ENCODE data around the gene FAM168A.

FAM168A gene

GRCh38 chr11:73554671-73555320 is 43.1 kb downstream of the FAM168A start:
- DNase-seq, result no peak

GRCh38 chr11:73553266-73553665 is 44.6 kb downstream of the FAM168A start:
- DNase-seq, result no peak

DNA sequence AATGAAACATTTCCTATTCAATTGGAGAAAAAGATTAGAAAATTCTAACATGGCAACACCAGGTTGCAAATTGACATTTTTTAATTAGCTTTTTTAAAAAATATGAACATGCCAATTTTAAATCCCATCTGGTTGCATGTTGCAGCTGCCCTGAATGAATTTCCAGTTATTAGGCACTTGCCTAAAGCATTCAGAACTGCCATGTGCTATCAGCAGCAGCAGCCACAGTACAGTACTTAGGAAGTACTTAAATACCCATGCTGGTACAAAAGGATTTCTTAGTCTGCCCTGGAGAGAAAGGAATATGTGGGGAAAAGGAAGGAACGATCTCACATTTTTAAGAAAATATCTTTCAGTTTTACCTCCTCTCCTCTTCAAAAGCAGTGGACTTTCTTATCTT is 46.2 kb downstream of the FAM168A start:
- DNase-seq, result no peak

DNA sequence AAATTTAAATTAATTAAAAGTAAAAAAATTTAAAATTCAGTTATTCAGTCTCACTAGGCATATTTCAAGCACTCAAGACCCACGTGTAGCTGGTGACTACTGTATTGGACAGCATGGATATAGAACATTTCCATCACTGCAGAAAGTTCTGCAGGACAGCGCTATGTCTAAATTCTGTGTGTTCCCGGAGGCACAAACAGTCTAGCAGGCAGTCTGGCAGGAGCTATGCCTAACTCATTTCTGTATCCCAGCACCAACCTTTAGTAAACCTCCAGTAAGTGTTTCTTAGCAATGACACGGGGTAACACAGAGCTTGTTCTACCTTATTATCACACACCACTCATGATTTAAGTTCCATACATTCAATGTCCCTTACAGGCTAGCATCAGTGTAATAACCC is 48.5 kb downstream of the FAM168A start:
- no peak for DNase-seq

DNA sequence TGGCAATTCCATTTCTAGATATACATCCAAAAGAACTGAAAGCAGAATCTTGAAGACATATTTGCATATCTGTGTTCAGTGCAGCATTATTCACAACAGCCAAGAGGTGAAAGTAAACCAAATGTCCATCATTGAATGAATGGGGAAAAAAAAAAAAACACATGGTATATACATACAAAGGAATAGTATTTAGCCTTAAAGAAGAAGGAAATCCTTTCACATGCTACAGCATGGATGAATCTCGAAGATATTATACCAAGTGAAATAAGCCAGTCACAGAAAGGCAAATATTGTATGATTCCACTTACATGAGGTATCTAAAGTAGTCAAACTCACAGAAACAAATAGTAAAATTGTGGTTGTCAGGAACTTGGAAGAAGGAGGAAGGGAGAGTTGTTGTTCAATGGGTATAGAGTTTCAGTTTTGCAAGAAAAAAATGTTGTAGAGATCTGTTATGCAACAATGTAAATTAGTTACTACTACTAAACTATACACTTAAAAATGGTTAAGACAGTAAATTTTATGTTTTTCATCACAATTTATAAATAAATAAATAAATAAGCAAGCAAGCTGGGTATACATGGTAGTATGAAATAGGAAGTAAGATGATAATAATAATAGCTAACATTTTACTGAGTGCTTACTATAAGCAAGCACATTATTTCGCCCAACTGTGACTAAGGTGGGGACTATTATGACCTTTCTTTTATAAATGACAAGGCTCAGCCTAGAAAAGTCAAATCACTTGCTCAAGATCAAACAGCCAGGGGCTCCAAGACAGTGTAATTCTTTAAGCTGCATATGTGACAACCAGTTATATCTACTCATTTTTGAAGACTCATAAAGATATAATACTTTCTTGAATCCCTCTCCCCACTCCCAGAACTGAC is 50.0 kb downstream of the FAM168A start:
- DNase-seq, result no peak

DNA sequence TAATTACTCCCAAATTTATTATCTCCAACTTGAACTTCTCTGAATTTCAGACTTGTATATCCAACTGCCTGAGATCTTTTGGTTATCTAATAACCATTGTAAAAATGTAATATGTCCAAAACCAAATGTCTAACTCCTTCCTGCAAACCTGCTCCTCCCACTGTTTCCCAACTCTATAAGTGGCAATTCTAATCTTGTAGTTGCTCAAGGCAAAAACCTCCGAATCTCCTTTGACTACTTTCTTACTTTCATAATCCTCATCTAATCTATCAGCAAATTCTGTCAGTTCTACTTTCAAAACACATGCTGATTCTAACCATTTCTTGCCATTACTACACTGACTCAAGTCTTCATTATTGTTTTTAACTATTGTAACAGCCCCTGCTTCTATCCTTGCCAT is 55.7 kb downstream of the FAM168A start:
- DNase-seq, result no peak

- DNase-seq, result no peak
These were observed 58.3 kb downstream of the FAM168A start for GRCh38 chr11:73539506-73540084.

GRCh38 chr11:73538381-73538872 is 59.5 kb downstream of the FAM168A start:
- peak; percentile 55 for DNase-seq

- DNase-seq, result no peak
These were observed 59.9 kb downstream of the FAM168A start for GRCh38 chr11:73537969-73538368.

GRCh38 chr11:73536961-73537360 is 61.0 kb downstream of the FAM168A start:
- no peak for DNase-seq

DNA sequence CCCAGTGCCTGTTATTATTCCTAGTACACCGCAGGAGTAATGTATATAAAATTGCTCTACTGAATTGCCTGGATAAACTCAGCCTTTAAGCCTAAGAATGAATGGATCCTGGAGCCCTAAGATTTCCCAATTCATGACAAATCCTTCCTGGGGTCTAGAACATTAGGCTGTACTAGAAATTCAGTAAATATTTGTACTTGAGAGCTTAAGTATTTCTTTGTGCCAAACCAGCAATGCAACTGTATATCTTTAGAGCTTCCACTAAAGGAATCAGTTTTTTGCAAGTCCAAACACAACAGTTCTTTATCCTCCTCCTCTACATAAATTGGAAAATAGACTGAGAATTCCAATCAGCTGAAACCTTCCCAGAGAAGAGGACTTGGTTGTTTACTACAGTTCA is 65.6 kb downstream of the FAM168A start:
- DNase-seq, result no peak

- DNase-seq, result no peak
These were observed 66.5 kb downstream of the FAM168A start for GRCh38 chr11:73531386-73531785.

GRCh38 chr11:73530109-73530508 is 67.8 kb downstream of the FAM168A start:
- DNase-seq, result peak; percentile 79

- no peak for DNase-seq
These were observed 68.7 kb downstream of the FAM168A start for GRCh38 chr11:73529204-73529530.

GRCh38 chr11:73528483-73529203 is 69.3 kb downstream of the FAM168A start:
- no peak for DNase-seq

- DNase-seq, result no peak
These were observed 69.9 kb downstream of the FAM168A start for GRCh38 chr11:73528013-73528412.

DNA sequence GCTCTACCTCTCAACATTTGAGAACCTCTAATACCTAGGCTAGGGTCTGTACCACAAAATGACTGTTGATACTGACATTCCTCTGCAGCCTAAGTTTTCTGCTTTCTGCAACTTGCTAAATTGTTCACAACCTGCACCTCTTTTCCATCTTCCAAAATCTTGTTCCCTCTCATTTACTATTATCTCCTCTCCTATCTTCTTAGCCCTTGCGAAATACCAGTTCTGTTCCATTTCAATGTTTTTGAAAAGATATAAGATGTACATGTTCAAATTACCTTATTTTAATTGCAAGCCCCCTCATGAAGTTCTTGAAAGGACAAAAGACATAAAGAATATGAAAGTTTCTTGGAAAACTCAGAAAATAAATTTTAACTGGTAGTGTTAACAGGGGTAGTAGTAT is 72.3 kb downstream of the FAM168A start:
- DNase-seq, result no peak

DNA sequence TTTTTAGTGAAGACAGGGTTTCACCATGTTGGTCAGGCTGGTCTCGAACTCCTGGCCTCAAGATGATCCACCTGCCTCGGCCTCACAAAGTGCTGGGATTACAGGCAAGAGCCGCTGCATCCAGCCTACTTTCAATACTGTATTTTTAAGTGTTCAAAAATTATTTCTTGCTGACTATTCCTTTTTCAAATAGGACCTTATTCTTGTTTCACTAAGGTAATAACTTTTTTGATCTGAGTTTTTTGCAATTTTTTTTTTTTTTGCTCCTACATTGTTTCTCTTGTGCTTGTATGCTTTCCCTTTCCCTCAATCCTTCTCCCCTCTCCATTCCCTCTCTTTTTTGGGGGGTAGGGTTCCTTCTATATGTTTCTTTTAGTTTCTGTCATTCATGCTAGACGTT is 73.1 kb downstream of the FAM168A start:
- no peak for DNase-seq

DNA sequence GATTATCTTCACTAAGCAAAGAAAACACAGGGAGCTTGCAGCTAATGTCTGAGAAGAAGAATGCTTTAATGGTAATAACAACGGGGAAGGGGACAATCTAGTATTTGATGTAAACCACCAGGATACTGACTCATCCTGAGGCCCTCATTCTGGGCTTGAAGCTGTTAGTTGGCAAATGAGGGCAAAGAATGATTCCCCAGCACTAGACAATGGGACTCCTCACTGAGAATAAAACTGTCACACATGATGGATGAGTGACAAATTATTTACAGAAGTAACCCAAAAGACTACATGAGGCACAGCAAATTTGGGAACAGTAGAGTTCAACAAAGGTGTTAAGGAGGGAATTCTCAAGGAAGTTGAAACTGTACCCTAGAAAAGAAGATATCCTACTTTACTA is 76.3 kb downstream of the FAM168A start:
- DNase-seq, result peak; percentile 70

DNA sequence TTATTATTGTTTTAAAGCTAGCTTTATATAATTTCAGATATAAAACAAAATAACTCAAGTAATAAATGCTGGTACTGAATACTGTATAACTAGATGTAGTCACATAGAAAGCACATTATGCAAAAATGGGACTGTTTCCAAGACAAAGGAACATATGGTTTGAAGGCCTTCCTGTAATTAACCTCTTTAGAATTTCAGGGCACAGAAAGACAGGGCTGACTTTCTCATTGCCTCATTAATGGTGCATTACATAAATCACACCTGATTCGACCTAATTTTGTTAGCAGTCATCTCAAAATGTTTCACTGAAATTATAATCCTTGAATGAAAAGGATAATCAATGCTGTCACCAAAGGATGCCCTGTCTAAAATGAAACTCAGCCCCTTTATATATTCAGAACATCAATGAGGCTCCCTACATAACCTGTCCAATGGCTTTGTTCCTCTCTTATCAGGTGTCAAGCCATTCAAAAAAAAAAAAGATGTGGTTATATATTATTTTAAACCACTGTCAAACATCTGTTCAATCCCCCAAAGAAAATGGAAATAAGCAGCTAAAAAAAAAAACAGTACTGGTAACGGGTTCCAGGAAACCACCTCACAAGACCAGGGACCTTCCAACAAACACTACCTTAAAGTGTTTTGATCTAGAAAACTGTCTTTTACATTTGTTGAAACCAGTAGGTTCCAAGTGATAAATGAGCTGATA is 77.4 kb downstream of the FAM168A start:
- DNase-seq, result no peak

- DNase-seq, result no peak
These were observed 78.6 kb downstream of the FAM168A start for GRCh38 chr11:73519266-73519665.

DNA sequence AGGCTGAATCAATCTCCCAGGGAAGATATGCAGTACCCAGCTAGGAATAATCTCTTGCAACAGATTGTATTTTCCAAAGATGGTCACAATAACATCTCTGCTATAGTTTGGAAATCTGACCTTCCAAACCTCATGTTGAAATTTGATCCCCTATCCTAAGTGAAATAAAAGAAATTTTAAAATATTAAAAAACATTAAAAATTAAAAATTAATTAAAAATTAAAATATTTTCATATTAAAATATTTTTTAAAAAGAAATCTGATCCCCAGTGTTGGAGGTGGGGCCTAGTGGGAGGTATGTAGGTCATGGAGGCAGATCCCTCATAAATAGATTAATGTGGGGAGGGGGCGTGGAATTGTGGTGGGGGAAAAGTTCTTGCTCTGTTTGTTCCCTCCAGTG is 79.7 kb downstream of the FAM168A start:
- no peak for DNase-seq

DNA sequence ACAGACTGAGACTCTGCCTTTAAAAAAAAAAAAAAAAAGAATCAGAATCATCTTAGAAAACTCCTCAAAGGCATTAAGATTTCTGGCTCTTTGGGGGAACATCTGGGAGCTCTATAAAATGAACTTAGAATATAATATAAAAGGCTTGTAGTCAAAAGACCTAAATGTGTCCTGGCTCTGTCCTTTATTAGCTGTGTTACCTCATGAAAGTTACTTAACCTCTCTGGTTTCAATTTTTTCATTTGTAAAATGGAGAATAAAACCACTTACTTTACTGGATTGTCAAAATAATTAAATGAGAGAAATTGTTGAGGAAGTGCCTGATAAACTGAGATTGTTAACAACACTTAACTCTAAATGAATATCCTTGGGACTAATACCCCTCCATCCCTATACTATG is 81.8 kb downstream of the FAM168A start:
- DNase-seq, result no peak

Measured in islet precursor cell (in vitro differentiated cells).